ENCODE measurements around the gene TXNRD2. TPM values are rescaled to one million over a fixed set of nuclear protein-coding genes. Genes with fewer than 3 reads are reported as not detected.

The TXNRD2 gene
- total RNA-seq, 1 donor from 2014 or later, result 33.3 TPM

- intact Hi-C loops (cut with DNase I), result no loop called here
- DNase-seq (ENCODE audit: low spot score), result no peak
Measured at GRCh38 chr22:19981171-19981960, 39.7 kb upstream of the TXNRD2 start.

GRCh38 chr22:19980766-19981165, 39.1 kb upstream of the TXNRD2 start:
- intact Hi-C loops (cut with DNase I), result no loop called here
- DNase-seq (ENCODE audit: low spot score), result no peak

DNA sequence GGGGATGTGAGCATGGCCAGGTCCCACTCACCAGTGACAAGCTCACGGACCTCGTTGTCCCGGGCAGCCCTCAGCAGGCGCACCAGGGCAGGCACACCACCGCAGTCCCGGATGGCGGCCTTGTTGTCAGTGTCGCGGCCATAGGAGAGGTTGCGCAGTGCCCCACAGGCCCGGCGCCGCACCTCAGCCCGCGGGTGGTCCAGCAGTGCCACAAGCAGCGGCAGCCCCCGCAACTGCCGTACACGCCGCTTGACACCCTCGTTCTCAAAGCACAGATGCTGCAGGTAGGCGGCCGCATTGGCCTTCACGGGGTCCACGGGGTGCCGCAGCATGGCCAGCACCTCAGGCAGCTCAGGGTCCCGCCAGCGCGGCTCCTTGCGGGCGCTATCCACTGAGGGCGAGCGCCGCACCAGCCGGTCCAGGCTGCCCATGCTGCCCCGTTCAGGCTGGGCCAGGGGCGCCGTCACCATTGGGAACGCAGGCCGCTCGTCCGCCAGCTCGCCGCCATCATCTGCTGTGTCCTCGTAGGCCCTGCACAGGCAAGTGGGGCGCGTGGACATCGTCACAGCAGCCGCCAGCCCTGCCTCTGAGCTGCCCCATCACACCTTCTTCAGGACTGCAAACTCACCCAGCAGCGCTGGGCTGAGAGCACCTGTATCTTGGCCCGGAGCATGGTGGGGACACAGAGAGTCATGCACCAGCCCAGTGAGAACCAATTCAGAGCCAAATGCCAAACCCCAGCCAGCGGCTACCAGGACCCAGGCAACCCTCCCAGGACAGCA, 38.3 kb upstream of the TXNRD2 start:
- no peak for DNase-seq (ENCODE audit: low spot score)

GRCh38 chr22:19978748-19979147, 37.1 kb upstream of the TXNRD2 start:
- intact Hi-C loops (cut with DNase I), result no loop called here
- DNase-seq (ENCODE audit: low spot score), result no peak

More for the DNA sequence above, 38.3 kb upstream of the TXNRD2 start:
- intact Hi-C loops (cut with DNase I), result no loop called here

DNA sequence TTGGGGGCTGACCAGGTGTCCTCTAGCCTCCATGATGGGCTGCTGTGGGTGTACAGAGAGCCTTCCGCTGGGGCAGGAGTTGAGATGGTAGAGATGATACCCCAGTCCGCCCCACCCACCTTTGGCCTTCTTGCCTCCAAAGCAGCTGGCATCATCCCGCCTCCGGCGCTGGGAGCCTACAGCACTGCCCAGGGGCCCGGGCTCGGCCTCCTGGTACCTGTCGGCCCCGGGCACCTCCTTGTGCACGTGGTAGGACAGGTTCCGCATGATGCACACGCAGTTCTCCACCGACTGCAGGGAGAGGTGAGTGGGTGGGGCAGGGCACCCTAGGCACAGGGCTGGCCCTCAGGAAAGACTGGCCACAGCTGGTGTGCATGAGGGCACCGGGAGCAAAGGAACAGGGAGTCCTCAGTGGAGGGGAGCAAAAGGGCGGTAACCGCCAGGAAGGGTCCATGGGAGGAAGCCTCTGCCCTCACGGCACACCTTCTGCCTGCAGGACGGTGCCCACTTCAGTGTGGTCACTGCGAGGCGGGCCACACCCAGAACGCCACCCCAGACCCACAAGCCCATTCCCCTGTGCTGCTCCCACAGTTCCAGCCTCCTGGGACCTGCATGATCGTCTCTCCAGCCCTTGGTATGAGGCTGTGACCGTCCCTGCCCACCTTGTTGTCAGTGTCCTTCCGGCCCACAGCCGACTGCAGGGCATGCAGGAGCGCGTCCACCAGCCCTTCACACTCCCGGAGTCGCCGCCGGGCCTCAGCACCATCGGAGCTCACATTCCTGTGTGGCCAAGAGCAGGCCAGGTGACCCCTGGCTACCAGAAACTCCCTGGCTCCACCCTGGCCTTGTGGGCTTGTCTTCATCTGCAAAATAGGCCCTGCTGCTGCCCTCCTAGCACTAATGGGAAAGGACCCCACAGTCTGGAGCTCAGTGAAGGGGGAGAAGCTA, 36.0 kb upstream of the TXNRD2 start:
- DNase-seq (ENCODE audit: low spot score), result no peak
- intact Hi-C loops (cut with DNase I), result no loop called here

- intact Hi-C loops (cut with DNase I), result no loop called here
- no peak for DNase-seq (ENCODE audit: low spot score)
Measured at GRCh38 chr22:19976671-19977070, 35.1 kb upstream of the TXNRD2 start.

DNA sequence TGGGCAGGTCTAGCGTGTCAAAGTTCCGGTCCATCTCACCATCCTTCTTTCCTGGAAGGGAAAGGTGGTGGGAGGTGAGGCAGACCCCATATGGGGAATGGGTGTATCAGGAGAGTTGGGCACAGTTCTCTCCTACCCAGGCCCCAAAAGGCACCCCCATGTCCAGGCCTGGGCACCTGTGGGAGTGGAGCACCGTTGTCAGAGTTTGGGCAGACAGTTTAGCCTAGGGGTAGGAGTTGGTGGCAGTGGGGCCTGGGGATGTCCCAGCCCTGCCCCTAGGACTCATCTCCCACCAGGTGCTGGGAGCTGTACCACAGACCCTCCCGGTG, 34.1 kb upstream of the TXNRD2 start:
- intact Hi-C loops (cut with DNase I), result no loop called here
- DNase-seq (ENCODE audit: low spot score), result no peak

DNA sequence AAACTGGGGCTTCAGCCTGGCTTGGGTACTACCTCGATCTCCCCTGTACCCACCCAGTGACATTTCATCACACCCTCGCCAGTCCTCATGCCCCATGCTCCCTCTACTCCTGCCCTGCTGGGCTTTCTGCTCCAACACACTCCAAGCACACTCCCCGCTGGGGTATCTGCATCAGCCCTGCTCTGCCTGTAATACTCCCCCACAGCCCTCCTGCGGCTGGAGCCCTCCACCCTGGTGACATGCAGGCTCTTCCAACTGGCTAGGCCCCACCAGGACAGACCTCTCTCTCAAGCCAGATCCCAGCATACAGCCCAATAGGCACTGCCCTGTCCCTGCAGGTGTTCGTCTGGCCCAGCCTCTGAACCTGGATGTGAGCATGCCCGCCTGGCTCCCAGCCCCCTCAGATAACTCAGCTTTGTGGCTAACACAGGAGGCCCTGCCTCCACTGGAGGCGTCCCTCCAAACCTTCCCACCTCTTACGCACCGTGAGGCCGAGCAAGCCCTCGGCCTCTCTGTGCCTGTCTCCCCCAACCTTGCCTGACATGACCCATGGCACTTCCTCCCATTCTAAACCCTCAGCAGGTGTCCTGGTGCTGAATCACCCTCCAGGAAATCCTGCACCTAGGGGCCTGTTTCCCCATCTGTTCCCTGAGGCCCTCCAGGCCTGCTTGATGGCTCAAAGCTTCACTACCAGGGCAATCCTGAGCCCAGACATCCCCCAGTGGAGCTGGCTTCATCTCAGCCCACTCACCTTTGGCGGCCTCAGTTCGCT, 33.5 kb upstream of the TXNRD2 start:
- DNase-seq (ENCODE audit: low spot score), result no peak
- intact Hi-C loops (cut with DNase I), result no loop called here

- intact Hi-C loops (cut with DNase I), result no loop called here
- no peak for DNase-seq (ENCODE audit: low spot score)
Measured at GRCh38 chr22:19974268-19974861, 32.7 kb upstream of the TXNRD2 start.

- intact Hi-C loops (cut with DNase I), result no loop called here
- DNase-seq (ENCODE audit: low spot score), result no peak
Measured at GRCh38 chr22:19973551-19974267, 32.1 kb upstream of the TXNRD2 start.

DNA sequence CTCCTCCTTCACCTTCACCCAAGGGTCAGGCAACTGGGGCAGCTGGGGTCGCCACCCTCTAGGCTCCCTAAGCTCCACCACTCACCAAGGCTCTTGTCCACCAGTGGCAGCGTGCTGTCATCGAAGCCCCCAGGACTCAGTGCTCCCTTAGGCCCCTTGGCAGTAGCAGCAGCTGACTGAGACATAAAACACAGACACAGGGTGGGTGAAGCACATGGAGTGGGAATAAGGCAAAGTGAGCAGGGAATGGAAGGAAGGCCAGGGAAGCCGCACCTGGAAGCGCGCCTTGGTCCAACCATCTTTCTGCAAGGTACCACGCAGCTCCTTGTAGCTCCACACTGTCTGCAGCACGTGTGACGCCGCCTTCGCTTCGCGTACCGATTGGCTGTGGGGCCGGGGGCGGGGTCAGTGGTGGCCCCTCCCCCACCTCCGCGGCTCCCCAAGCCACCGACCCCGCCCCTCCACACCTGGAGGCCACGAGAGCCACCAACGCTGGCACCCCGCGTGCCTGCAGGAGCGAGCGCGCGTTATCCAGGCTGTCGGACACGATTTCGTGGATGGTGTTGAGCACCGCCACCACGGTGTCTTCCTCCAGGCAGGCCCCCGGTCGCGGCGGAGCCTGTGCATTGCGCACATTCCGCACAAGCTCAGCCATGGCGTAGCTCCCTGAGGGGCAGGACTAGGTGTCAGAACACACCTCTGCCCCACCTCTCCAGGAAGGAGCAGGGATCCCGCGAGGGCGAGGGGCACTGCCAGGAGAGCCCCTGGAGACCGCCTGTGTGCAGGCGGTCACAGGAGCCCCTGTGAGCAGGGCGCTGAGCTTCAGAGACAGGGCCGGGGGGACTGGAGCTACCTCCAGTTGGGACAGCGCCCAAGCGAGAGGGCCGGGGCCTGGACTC, 31.3 kb upstream of the TXNRD2 start:
- intact Hi-C loops (cut with DNase I), result no loop called here
- DNase-seq (ENCODE audit: low spot score), result no peak

DNA sequence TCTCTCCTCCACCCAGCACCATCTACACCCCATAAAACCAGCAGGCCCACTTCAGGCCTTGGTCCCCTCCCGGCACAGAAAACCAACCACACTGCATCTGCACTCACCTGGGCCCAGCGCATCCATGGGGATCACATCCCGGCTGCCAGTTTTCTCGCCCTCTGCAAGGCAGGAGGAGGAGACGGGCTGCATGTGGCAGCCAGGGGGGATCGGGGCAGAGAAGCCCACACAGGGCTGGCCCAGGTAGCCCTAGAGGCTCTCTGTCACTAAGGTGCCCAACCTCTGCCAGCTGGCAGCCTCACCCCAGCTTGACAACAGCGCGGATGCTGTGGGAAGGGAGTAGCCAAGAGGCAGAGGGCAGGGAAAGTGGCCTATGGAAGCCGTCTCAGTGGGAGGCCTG, 30.6 kb upstream of the TXNRD2 start:
- no peak for DNase-seq (ENCODE audit: low spot score)
- intact Hi-C loops (cut with DNase I), result no loop called here

- DNase-seq (ENCODE audit: low spot score), result no peak
Measured at GRCh38 chr22:19971276-19972124, 29.9 kb upstream of the TXNRD2 start.

DNA sequence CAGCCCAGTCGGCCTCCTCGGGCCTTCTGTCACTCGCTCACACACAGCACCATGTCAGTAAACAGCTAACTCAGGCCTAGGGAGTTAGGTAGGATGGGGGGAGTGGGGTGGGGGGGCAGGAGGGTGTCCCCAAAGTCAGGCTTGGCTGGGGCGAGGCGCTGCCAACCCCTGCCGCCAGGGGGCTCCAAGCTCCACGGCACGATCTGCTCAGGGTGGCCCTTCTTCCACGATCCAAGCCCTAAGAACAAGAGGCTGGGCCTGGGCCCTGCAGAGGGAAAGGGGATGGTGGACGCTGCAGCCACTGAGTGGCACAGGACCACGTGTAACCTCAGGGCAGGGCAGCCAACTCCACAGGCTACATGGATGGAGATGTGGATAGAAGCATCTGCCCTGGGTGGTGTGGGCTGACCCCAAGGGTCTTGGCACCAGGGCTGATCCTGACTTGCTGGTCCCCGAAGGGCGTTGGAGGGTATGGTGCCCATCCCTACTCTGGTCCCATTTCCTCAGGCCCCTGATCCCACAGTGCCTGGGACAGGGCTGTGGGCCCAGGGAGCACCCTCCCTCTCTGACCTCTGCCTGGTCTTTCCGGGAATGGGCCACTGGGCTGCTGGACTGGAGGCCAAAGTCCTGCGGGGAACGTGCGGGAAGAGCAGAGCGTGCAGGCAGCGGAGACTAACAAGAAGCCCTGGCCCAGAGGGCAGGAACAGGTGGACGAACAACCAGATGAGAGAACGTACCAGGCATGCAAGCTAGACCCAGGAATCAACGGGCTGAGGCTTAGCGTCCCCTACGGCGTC, 29.1 kb upstream of the TXNRD2 start:
- intact Hi-C loops (cut with DNase I), result loop anchor here (1.0 kb wide), 1 partner anchor 43 kb away; no protein-coding TSS in a partner anchor

More at GRCh38 chr22:19971276-19972124, 29.9 kb upstream of the TXNRD2 start:
- intact Hi-C loops (cut with DNase I), result no loop called here

GRCh38 chr22:19970031-19970478, 28.4 kb upstream of the TXNRD2 start:
- intact Hi-C loops (cut with DNase I), result loop anchor here (1.0 kb wide), 1 partner anchor 43 kb away; no protein-coding TSS in a partner anchor
- no peak for DNase-seq (ENCODE audit: low spot score)

More for the DNA sequence above, 29.1 kb upstream of the TXNRD2 start:
- peak; percentile 90 for DNase-seq (ENCODE audit: low spot score)

All from cardiac septum (tissue), 1 donor.